ENCODE measurements around the gene RELT. TPM values are rescaled to one million over a fixed set of nuclear protein-coding genes. Genes with fewer than 3 reads are reported as not detected.

RELT gene
- total RNA-seq, 1 donor from 2014 or later: 3.5 TPM

- DNase-seq (ENCODE audit: low spot score): no peak
- Mint-ChIP-seq H3K27ac (ENCODE audit: unreplicated experiment) (no peak overlapping the region), H3K4me1 (ENCODE audit: low read depth) (peaks cover 4% of the 10 kb centered on the region), H3K27me3 (ENCODE audit: low read depth) (no peaks in the 10 kb centered on the region), H3K9me3 (ENCODE audit: low read depth) (no peaks in the 10 kb centered on the region), H3K36me3 (ENCODE audit: low read depth) (peaks cover 36% of the 10 kb centered on the region), H3K4me3 (ENCODE audit: unreplicated experiment) (no peak overlapping the region)
- TF ChIP-seq CTCF (IDR thresholded peaks at IDR 0.05): no peak
Measured at GRCh38 chr11:73356979-73357860, 19.0 kb upstream of the RELT start.

- TF ChIP-seq CTCF (IDR thresholded peaks at IDR 0.05): no peak
- Mint-ChIP-seq H3K27ac (ENCODE audit: unreplicated experiment) (no peak overlapping the region), H3K4me1 (ENCODE audit: low read depth) (peaks cover 4% of the 10 kb centered on the region), H3K9me3 (ENCODE audit: low read depth) (no peaks in the 10 kb centered on the region), H3K36me3 (ENCODE audit: low read depth) (peaks cover 40% of the 10 kb centered on the region), H3K27me3 (ENCODE audit: low read depth) (no peaks in the 10 kb centered on the region), H3K4me3 (ENCODE audit: unreplicated experiment) (no peak overlapping the region)
- no peak for DNase-seq (ENCODE audit: low spot score)
Measured at GRCh38 chr11:73358071-73358470, 18.1 kb upstream of the RELT start.

- no peak for DNase-seq (ENCODE audit: low spot score)
- Mint-ChIP-seq H3K4me1 (ENCODE audit: low read depth) (peaks cover 4% of the 10 kb centered on the region), H3K4me3 (ENCODE audit: unreplicated experiment) (no peak overlapping the region), H3K27me3 (ENCODE audit: low read depth) (no peaks in the 10 kb centered on the region), H3K27ac (ENCODE audit: unreplicated experiment) (no peak overlapping the region), H3K36me3 (ENCODE audit: low read depth) (peaks cover 37% of the 10 kb centered on the region), H3K9me3 (ENCODE audit: low read depth) (no peaks in the 10 kb centered on the region)
- TF ChIP-seq CTCF (IDR thresholded peaks at IDR 0.05): no peak
Measured at GRCh38 chr11:73359341-73359740, 16.9 kb upstream of the RELT start.

- Mint-ChIP-seq H3K9me3 (ENCODE audit: low read depth) (no peaks in the 10 kb centered on the region), H3K27me3 (ENCODE audit: low read depth) (no peaks in the 10 kb centered on the region), H3K27ac (ENCODE audit: unreplicated experiment) (no peak overlapping the region), H3K4me3 (ENCODE audit: unreplicated experiment) (no peak overlapping the region), H3K36me3 (ENCODE audit: low read depth) (peaks cover 31% of the 10 kb centered on the region), H3K4me1 (ENCODE audit: low read depth) (peaks cover 4% of the 10 kb centered on the region)
- TF ChIP-seq CTCF (IDR thresholded peaks at IDR 0.05): peak; percentile 69
- DNase-seq (ENCODE audit: low spot score): no peak
Measured at GRCh38 chr11:73359930-73360742, 16.1 kb upstream of the RELT start.

- H3K9me3 Mint-ChIP-seq (ENCODE audit: low read depth): no peaks in the 10 kb centered on the region
- TF ChIP-seq CTCF (IDR thresholded peaks at IDR 0.05): peak; percentile 11
- H3K27me3 Mint-ChIP-seq (ENCODE audit: low read depth): no peaks in the 10 kb centered on the region
- DNase-seq (ENCODE audit: low spot score): no peak
- H3K27ac Mint-ChIP-seq (ENCODE audit: unreplicated experiment): no peak overlapping the region
- H3K36me3 Mint-ChIP-seq (ENCODE audit: low read depth): peaks cover 33% of the 10 kb centered on the region
- no peak overlapping the region for H3K4me3 Mint-ChIP-seq (ENCODE audit: unreplicated experiment)
- H3K4me1 Mint-ChIP-seq (ENCODE audit: low read depth): peaks cover 4% of the 10 kb centered on the region
Measured at GRCh38 chr11:73360743-73361369, 15.3 kb upstream of the RELT start.
